ENCODE measurements around the gene PINK1. TPM values are rescaled to one million over a fixed set of nuclear protein-coding genes. Genes with fewer than 3 reads are reported as not detected.

Gene PINK1
- total RNA-seq, 2 donors from 2014 or later: 115 to 136 TPM

DNA sequence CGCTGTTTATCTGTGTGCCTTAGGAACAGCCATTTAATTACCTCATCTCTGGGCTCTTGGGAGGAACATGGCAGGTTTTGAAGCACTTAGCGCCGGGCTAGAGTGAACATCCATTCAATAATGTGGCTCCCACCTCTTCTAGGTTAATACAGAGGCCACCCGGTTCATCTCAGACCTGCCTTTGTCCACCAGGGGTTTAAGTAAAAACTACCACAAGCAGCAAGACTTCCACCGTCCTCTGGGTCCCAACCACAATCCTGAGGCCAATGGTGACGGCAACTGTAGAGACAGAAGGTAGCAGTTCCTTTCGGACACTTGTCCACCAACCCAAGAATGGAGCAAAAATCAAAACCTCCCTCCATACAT, 28.8 kb downstream of the PINK1 start:
- no peaks in the 10 kb centered on the region for H3K4me1 ChIP-seq (replicated peaks)

DNA sequence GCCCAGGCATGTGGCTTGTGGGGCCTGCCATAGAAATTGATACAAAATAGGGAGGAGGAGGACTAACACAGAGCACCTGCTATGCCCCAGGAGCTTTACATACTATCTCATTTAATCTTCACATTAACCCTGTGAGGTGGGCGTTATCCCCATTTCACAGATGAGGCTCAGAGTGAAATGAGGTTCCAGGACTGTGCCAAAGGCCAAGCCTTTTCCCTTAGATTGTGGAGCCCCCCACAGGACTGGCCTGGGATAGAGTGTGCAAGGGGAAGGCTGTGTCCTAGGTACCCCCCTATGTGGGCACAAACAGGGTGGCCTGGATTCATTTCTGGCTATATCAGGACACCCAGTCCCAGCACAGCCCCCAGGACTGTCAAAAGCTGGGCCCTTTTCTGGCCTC, 30.1 kb downstream of the PINK1 start:
- 94% methylated on average over 1 of the region's 1 CpG for WGBS

More for the DNA sequence above, 28.8 kb downstream of the PINK1 start:
- Histone ChIP-seq H3K4me3 (peak overlapping the region; percentile 72 to 85), H3K9me3 (no peaks in the 10 kb centered on the region), H3K27ac (no peak overlapping the region), H3K36me3 (no peaks in the 10 kb centered on the region), H3K27me3 (replicated peaks; ENCODE audit: insufficient read depth) (no peaks in the 10 kb centered on the region)
- no peak for DNase-seq (ENCODE audit: low spot score)
- TF ChIP-seq CTCF (IDR thresholded peaks at IDR 0.05) (no peak), POLR2A (IDR thresholded peaks at IDR 0.05) (no peak), POLR2AphosphoS5 (IDR thresholded peaks at IDR 0.05) (no peak)
- intact Hi-C loops (cut with DNase I): no loop called here
- 55% methylated on average over 7 of the region's 7 CpGs for WGBS

DNA sequence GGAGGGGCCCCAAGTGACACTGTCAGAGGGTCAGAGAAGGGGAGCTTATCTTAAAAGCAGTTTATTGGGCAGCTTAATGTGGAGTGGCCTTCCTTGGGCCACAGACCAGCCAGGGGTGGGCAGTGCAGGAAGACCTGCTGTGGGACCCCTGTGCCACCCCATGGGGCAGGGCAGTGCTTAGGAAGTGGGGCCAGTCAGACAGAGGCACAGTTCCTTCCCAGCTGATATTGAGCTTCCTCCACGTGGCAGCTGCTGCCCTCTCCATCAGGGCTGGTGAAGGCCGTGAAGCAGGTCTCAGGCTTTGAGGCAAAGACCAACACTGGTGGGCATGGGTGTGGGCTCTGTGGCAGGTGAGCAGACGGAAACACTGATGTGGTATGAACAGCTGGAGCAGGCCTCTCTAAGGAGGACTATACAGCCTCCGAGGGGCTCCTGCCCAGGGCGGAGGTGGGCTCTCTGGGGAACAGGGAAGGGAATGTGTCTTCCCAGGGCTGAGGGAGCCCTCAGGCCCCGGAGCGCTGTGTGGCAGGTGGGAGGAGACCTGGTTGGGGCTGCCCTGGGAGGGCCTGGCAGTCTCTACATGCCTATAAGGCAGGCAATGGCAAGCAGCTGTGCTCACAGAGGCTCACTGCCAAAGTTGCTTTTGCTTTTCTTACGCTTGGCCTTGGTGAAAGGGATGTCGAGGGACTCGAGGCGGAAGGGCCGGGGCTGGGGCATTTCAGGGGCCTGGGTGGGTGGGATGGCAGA, 30.9 kb downstream of the PINK1 start:
- WGBS: 77% methylated on average over 12 of the region's 12 CpGs
- no peak for TF ChIP-seq CTCF (IDR thresholded peaks at IDR 0.05)
- TF ChIP-seq POLR2A (IDR thresholded peaks at IDR 0.05): no peak
- TF ChIP-seq POLR2AphosphoS5 (IDR thresholded peaks at IDR 0.05): no peak
- DNase-seq (ENCODE audit: low spot score): no peak

More for the DNA sequence above, 30.1 kb downstream of the PINK1 start:
- no peaks in the 10 kb centered on the region for H3K9me3 ChIP-seq
- DNase-seq (ENCODE audit: low spot score): no peak
- no peaks in the 10 kb centered on the region for H3K4me1 ChIP-seq (replicated peaks)
- TF ChIP-seq CTCF (IDR thresholded peaks at IDR 0.05) (no peak), POLR2A (IDR thresholded peaks at IDR 0.05) (no peak), POLR2AphosphoS5 (IDR thresholded peaks at IDR 0.05) (no peak)
- H3K27me3 ChIP-seq (replicated peaks; ENCODE audit: insufficient read depth): no peaks in the 10 kb centered on the region
- intact Hi-C loops (cut with DNase I): no loop called here
- H3K4me3 ChIP-seq: no peak overlapping the region
- no peak overlapping the region for H3K27ac ChIP-seq
- no peaks in the 10 kb centered on the region for H3K36me3 ChIP-seq

DNA sequence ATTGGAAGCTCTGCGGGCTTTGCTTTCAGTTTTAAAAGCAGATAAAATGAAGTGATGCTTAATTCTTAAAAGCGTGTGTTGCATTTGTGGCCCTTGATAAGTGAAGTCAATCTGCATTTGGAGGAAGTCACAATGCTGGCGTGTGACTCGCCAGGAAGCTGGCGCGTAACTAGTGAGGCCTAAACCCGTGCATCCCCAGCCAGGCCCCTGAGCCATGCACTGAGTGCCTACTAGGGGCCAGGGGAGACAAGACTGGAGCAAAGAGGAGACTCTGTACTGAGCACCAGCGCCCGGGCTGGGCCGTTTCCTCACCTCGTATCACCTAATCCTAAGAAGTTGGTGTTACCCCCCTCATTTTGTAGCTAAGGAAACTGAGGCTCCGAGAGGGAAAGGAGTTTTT, 32.5 kb downstream of the PINK1 start:
- TF ChIP-seq POLR2A (IDR thresholded peaks at IDR 0.05) (no peak), CTCF (IDR thresholded peaks at IDR 0.05) (no peak), POLR2AphosphoS5 (IDR thresholded peaks at IDR 0.05) (no peak)
- WGBS: 47% methylated on average over 12 of the region's 12 CpGs
- H3K4me1 ChIP-seq (replicated peaks): no peaks in the 10 kb centered on the region
- H3K4me3 ChIP-seq: no peak overlapping the region
- intact Hi-C loops (cut with DNase I): no loop called here
- no peaks in the 10 kb centered on the region for H3K27me3 ChIP-seq (replicated peaks; ENCODE audit: insufficient read depth)
- no peak overlapping the region for H3K27ac ChIP-seq
- H3K36me3 ChIP-seq: no peaks in the 10 kb centered on the region
- no peaks in the 10 kb centered on the region for H3K9me3 ChIP-seq
- DNase-seq (ENCODE audit: low spot score): no peak

More for the DNA sequence above, 30.9 kb downstream of the PINK1 start:
- Histone ChIP-seq H3K27ac (no peak overlapping the region), H3K9me3 (no peaks in the 10 kb centered on the region), H3K4me3 (no peak overlapping the region), H3K4me1 (replicated peaks) (no peaks in the 10 kb centered on the region), H3K36me3 (no peaks in the 10 kb centered on the region), H3K27me3 (replicated peaks; ENCODE audit: insufficient read depth) (no peaks in the 10 kb centered on the region)
- intact Hi-C loops (cut with DNase I): no loop called here

- TF ChIP-seq POLR2AphosphoS5 (IDR thresholded peaks at IDR 0.05) (no peak), CTCF (IDR thresholded peaks at IDR 0.05) (no peak), POLR2A (IDR thresholded peaks at IDR 0.05) (no peak)
- Histone ChIP-seq H3K27me3 (replicated peaks; ENCODE audit: insufficient read depth) (no peaks in the 10 kb centered on the region), H3K36me3 (no peaks in the 10 kb centered on the region), H3K4me3 (no peak overlapping the region), H3K4me1 (replicated peaks) (no peaks in the 10 kb centered on the region), H3K27ac (no peak overlapping the region), H3K9me3 (no peaks in the 10 kb centered on the region)
- intact Hi-C loops (cut with DNase I): no loop called here
- DNase-seq (ENCODE audit: low spot score): no peak
- WGBS: 68% methylated on average over 15 of the region's 16 CpGs
Observed at GRCh38 chr1:20666146-20666545, 32.9 kb downstream of the PINK1 start.

All from prostate gland (tissue), 2 donors.